IMR-90 (cell line): ENCODE data around the gene RIMKLA. TPM values are rescaled to one million over a fixed set of nuclear protein-coding genes. Genes with fewer than 3 reads are reported as not detected.

Experiments
- ATAC-seq: fragments of 200-7000 bp; cut with Tn5 transposase; 2 replicates; pipeline ENCODE4 v1.9.1; 2020; ENCODE audit warnings: low read depth, mild to moderate bottlenecking, moderate library complexity
- BruUV-seq: library from RNA; stranded (reverse); fragments of 400-500 nt; replicated peaks from 2 replicates; lab custom pipeline; 2021; lab: Mats Ljungman, UMichigan
- CTCF ChIA-PET: fragments of 300-600 bp; formaldehyde crosslinking; extraction: SDS; loops from one replicate; lab custom pipeline; 2021; ENCODE audit warnings: antibody characterized with exemption; lab: Yijun Ruan, JAX
- POLR2A ChIA-PET: fragments of 300-600 bp; sonication (Branson Sonifier 250); formaldehyde crosslinking; loops from one replicate; lab custom pipeline; 2022; ENCODE audit warnings: antibody characterized with exemption; ENCODE audit not compliant: unreplicated experiment; lab: Charles Lee
- DNase-seq: peaks from one replicate; pipeline ENCODE4 v3.0.0; 2013
- H2AFZ ChIP-seq: replicated peaks from 2 replicates; pipeline ENCODE3; 2013; ENCODE audit warnings: low read length, mild to moderate bottlenecking; ENCODE audit not compliant: poor library complexity
- H2AK5ac ChIP-seq: 2 replicates; pipeline ENCODE4 v1.6.1; 2013; ENCODE audit warnings: low read depth, low read length, inconsistent platforms
- H2AK9ac ChIP-seq: replicated peaks from 2 replicates; pipeline ENCODE3; 2013; ENCODE audit warnings: mild to moderate bottlenecking, low read depth, low read length, moderate library complexity; ENCODE audit not compliant: poor library complexity
- H2BK120ac ChIP-seq: 2 replicates; pipeline ENCODE4 v1.6.1; 2013; ENCODE audit warnings: low read depth, low read length, inconsistent platforms
- H2BK15ac ChIP-seq: 3 replicates; pipeline ENCODE4 v1.6.1; 2013; ENCODE audit warnings: low read depth, low read length, inconsistent platforms
- H2BK20ac ChIP-seq: 2 replicates; pipeline ENCODE4 v1.6.1; 2013; ENCODE audit warnings: low read depth, mild to moderate bottlenecking, inconsistent platforms, low read length, moderate library complexity
- H2BK5ac ChIP-seq: 2 replicates; pipeline ENCODE4 v1.6.1; 2013; ENCODE audit warnings: mild to moderate bottlenecking, low read depth, low read length, inconsistent platforms; ENCODE audit not compliant: poor library complexity, severe bottlenecking
- H3K14ac ChIP-seq: replicated peaks from 2 replicates; pipeline ENCODE4 v1.6.1; 2013; ENCODE audit warnings: low read depth, low read length, inconsistent platforms
- H3K18ac ChIP-seq: 2 replicates; pipeline ENCODE4 v1.6.1; 2013; ENCODE audit warnings: low read depth, low read length, control low read depth
- H3K23ac ChIP-seq: 2 replicates; pipeline ENCODE4 v1.6.1; 2013; ENCODE audit warnings: low read depth, low read length, inconsistent platforms
- H3K27ac ChIP-seq: 2 replicates; pipeline ENCODE4 v1.5.1; 2013; ENCODE audit warnings: mild to moderate bottlenecking, control low read depth, low read length; ENCODE audit not compliant: insufficient read depth
- H3K27me3 ChIP-seq: 2 replicates; pipeline ENCODE4 v1.6.1; 2013; ENCODE audit warnings: low read length; ENCODE audit not compliant: control insufficient read depth, insufficient read depth
- H3K36me3 ChIP-seq: 2 replicates; pipeline ENCODE4 v1.6.1; 2013; ENCODE audit warnings: low read length, mixed read lengths; ENCODE audit not compliant: control insufficient read depth, insufficient read depth
- H3K4ac ChIP-seq: 2 replicates; pipeline ENCODE4 v1.6.1; 2013; ENCODE audit warnings: low read depth, low read length, inconsistent platforms
- H3K4me1 ChIP-seq: 2 replicates; pipeline ENCODE4 v1.6.1; 2013; ENCODE audit warnings: low read length, mixed read lengths; ENCODE audit not compliant: control insufficient read depth, insufficient read depth
- H3K4me2 ChIP-seq: 2 replicates; pipeline ENCODE4 v1.6.1; 2013; ENCODE audit warnings: low read depth, mild to moderate bottlenecking, control low read depth, low read length, moderate library complexity
- H3K4me3 ChIP-seq: 2 replicates; pipeline ENCODE4 v1.5.1; 2013; ENCODE audit warnings: low read depth, mild to moderate bottlenecking, control low read depth, low read length, moderate library complexity; ENCODE audit not compliant: insufficient read depth
- H3K56ac ChIP-seq: 2 replicates; pipeline ENCODE4 v1.6.1; 2013; ENCODE audit warnings: low read length, inconsistent platforms; ENCODE audit not compliant: insufficient read depth; ENCODE audit errors: extremely low read depth
- H3K79me1 ChIP-seq, 2 experiments: 2 replicates each; pipeline ENCODE4 v1.6.1; 2013; ENCODE audit warnings: low read length in 2 of 2, inconsistent platforms in 1 of 2, low read depth in 1 of 2
- H3K9ac ChIP-seq: 2 replicates; pipeline ENCODE4 v1.6.1; 2013; ENCODE audit warnings: low read depth, low read length, control low read depth
- H3K9me1 ChIP-seq: 2 replicates; pipeline ENCODE4 v1.6.1; 2013; ENCODE audit warnings: low read length, inconsistent platforms; ENCODE audit not compliant: insufficient read depth
- H3K9me3 ChIP-seq: 2 replicates; pipeline ENCODE4 v1.6.1; 2013; ENCODE audit warnings: low read length; ENCODE audit not compliant: control insufficient read depth, insufficient read depth
- H4K20me1 ChIP-seq: 2 replicates; pipeline ENCODE4 v1.6.1; 2013; ENCODE audit warnings: low read length, inconsistent platforms; ENCODE audit not compliant: insufficient read depth
- H4K5ac ChIP-seq: 2 replicates; pipeline ENCODE4 v1.6.1; 2013; ENCODE audit warnings: mild to moderate bottlenecking, low read depth, low read length, control low read depth
- H4K8ac ChIP-seq, 2 experiments: 2 replicates each; pipeline ENCODE4 v1.6.1; 2013; ENCODE audit warnings: low read depth in 2 of 2, low read length in 2 of 2, control low read depth in 1 of 2, inconsistent platforms in 1 of 2
- H4K91ac ChIP-seq: 2 replicates; pipeline ENCODE4 v1.6.1; 2013; ENCODE audit warnings: low read depth, low read length, inconsistent platforms; ENCODE audit not compliant: insufficient read depth
- BHLHE40 ChIP-seq: fragments of 150-350 bp; IDR thresholded peaks from 2 replicates; pipeline ENCODE4 v1.6.1; 2016; ENCODE audit warnings: mild to moderate bottlenecking, low read depth, low read length
- CEBPB ChIP-seq: IDR thresholded peaks from 2 replicates; pipeline ENCODE4 v1.6.1; 2012; ENCODE audit warnings: low read depth, low read length, improper control_type of control experiment
- CHD1 ChIP-seq: IDR thresholded peaks from 2 replicates; pipeline ENCODE4 v1.6.1; 2012; ENCODE audit warnings: low read depth, low read length, improper control_type of control experiment
- FOS ChIP-seq: fragments of 150-350 bp; IDR thresholded peaks from 2 replicates; pipeline ENCODE4 v1.6.1; 2016; ENCODE audit warnings: low read depth, low read length
- MAFK ChIP-seq: IDR thresholded peaks from 2 replicates; pipeline ENCODE4 v1.6.1; 2012; ENCODE audit warnings: low read depth, low read length, improper control_type of control experiment
- MAZ ChIP-seq: IDR thresholded peaks from 2 replicates; pipeline ENCODE4 v1.6.1; 2012; ENCODE audit warnings: low read depth, mild to moderate bottlenecking, low read length, improper control_type of control experiment, moderate library complexity, borderline replicate concordance
- NFE2L2 ChIP-seq: fragments of 150-350 bp; IDR thresholded peaks from 2 replicates; pipeline ENCODE4 v1.6.1; 2016; ENCODE audit warnings: low read depth, mild to moderate bottlenecking, low read length
- RAD21 ChIP-seq: IDR thresholded peaks from 2 replicates; pipeline ENCODE4 v1.6.1; 2012; ENCODE audit warnings: low read length, improper control_type of control experiment
- RCOR1 ChIP-seq: IDR thresholded peaks from 2 replicates; pipeline ENCODE4 v1.6.1; 2012; ENCODE audit warnings: mild to moderate bottlenecking, low read length, improper control_type of control experiment; ENCODE audit not compliant: insufficient replicate concordance
- SMC3 ChIP-seq: fragments of 150-350 bp; IDR thresholded peaks from 2 replicates; pipeline ENCODE4 v1.6.1; 2016; ENCODE audit warnings: low read depth, mild to moderate bottlenecking, antibody characterized with exemption, low read length, moderate library complexity
- WGBS, 2 experiments: methylation state at CpG; one replicate each; pipeline versions ENCODE4 v1.1.5 to v1.1.7; 2013; ENCODE audit warnings: missing lambda C conversion rate in 2 of 2; ENCODE audit not compliant: insufficient read length in 1 of 2; ENCODE audit errors: extremely low coverage in 2 of 2; 5-methylcytosine and 5-hydroxymethylcytosine counted together
- dilution Hi-C: fragments of 300-500 bp; cut with HindIII; formaldehyde crosslinking; loops from one replicate; pipeline ENCODE4 v1.14.3; 2018; ENCODE audit warnings: low sequenced_read_pairs; ENCODE audit not compliant: unreplicated experiment
- in situ Hi-C: fragments of 300-500 bp; cut with MboI; formaldehyde crosslinking; loops from 3 replicates; pipeline ENCODE4 v1.14.3; 2019; ENCODE audit warnings: low sequenced_read_pairs, inconsistent platforms, mixed read lengths
- intact Hi-C: fragments of 100-400 bp; cut with micrococcal nuclease; formaldehyde crosslinking; loops from 2 replicates; pipeline ENCODE4 v1.10.0; 2022
- polyA plus RNA-seq, 3 experiments: library from polyadenylated mRNA; depleted of rRNA; stranded (reverse); fragments of >200 nt; gene quantifications; 2 replicates each; pipeline ENCODE4 v1.2.3, GENCODE V29; 2012; ENCODE audit warnings: low replicate concordance in 1 of 3
- total RNA-seq: library from RNA; depleted of rRNA; stranded (reverse); fragments of >200 nt; gene quantifications from 2 replicates; pipeline ENCODE4 v1.2.3, GENCODE V29; 2012

RIMKLA gene
- total and polyA plus RNA-seq, 2 of the 4 experiments (the other 2 are of a cell fraction) = not detected

DNA sequence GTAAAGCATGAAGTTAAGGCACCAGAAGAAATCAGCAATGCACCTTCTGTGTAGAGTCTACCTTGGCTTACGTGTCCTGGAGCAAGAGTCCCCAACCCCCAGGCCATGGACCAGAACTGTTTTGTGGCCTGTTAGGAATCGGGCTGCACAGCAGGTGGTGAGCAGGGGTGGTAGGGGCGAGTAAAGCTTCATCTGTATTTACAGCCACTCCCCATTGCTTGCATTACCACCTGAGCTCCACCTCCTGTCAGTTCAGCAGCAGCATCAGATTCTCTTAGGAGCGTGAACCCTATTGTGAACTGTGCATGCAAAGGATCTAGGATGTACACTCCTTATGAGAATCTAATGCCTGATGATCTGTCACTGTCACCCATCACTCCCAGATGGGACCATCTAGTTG lies 53.7 kb downstream of the RIMKLA start:
- H3K18ac ChIP-seq = no peak overlapping the region
- H3K9ac ChIP-seq = no peak overlapping the region
- no peak overlapping the region for H2BK5ac ChIP-seq
- TF ChIP-seq RCOR1 = no peak
- no peak for TF ChIP-seq RAD21
- no peak for TF ChIP-seq CEBPB
- no peak for TF ChIP-seq NFE2L2
- no peak for TF ChIP-seq MAZ
- TF ChIP-seq SMC3 = no peak
- TF ChIP-seq MAFK = no peak
- no peak for TF ChIP-seq FOS
- TF ChIP-seq BHLHE40 = no peak
- TF ChIP-seq CHD1 = no peak
- ATAC-seq = no peak
- peaks cover 7% of the 10 kb centered on the region for H3K27me3 ChIP-seq
- no peak overlapping the region for H3K56ac ChIP-seq
- no peaks in the 10 kb centered on the region for H3K9me1 ChIP-seq
- no peak overlapping the region for H3K4me2 ChIP-seq
- H3K36me3 ChIP-seq = no peaks in the 10 kb centered on the region
- H4K20me1 ChIP-seq = no peaks in the 10 kb centered on the region
- no peak for DNase-seq
- H3K4me3 ChIP-seq = no peak overlapping the region
- H3K27ac ChIP-seq = no peak overlapping the region
- no peak overlapping the region for H4K91ac ChIP-seq
- no peak overlapping the region for H4K5ac ChIP-seq
- H2AK9ac ChIP-seq = no peak overlapping the region
- H3K9me3 ChIP-seq = no peaks in the 10 kb centered on the region
- in situ Hi-C loops (no loop called here), intact Hi-C loops (no loop called here), dilution Hi-C loops (no loop called here)
- no peak overlapping the region for H4K8ac ChIP-seq
- no peak overlapping the region for H3K23ac ChIP-seq
- ChIA-PET POLR2A (no interaction called here), CTCF (no interaction called here)
- H3K14ac ChIP-seq = no peak overlapping the region
- H2BK120ac ChIP-seq = no peak overlapping the region
- no peak overlapping the region for H3K4ac ChIP-seq
- BruUV-seq = no TSS peak
- no peak overlapping the region for H2BK15ac ChIP-seq
- H2AK5ac ChIP-seq = no peak overlapping the region
- no peak overlapping the region for H2AFZ ChIP-seq
- no CpG with 5 or more reads among the region's 4 CpGs for WGBS, 2 experiments
- no peaks in the 10 kb centered on the region for H3K79me1 ChIP-seq
- H3K4me1 ChIP-seq = no peaks in the 10 kb centered on the region
- H2BK20ac ChIP-seq = no peak overlapping the region
